ENCODE data around the gene GTPBP4. TPM values are rescaled to one million over a fixed set of nuclear protein-coding genes. Genes with fewer than 3 reads are reported as not detected.

GTPBP4 gene
- total RNA-seq, 4 donors from 2014 or later: 28.9 to 104 (median 40.0) TPM

DNA sequence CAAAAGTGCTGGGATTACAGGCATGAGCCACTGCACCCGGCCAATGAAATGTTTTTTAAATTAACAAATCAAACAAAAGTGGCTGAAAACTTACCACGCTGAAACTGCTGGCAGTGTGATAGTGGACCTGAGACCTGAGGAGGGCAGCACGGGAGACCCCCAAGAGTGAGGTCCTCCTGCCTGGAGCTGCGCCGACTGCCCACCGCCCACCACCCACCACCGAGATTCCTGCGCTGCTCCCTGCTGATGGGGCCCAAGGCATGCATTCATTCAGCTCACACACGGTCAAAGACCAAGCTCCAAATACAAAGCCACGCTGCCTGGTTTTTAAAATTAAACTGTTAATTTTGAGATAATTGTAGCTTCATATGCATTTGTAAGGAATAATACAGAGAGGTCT lies 40.4 kb upstream of the GTPBP4 start:
- TF ChIP-seq, protein P1, sequence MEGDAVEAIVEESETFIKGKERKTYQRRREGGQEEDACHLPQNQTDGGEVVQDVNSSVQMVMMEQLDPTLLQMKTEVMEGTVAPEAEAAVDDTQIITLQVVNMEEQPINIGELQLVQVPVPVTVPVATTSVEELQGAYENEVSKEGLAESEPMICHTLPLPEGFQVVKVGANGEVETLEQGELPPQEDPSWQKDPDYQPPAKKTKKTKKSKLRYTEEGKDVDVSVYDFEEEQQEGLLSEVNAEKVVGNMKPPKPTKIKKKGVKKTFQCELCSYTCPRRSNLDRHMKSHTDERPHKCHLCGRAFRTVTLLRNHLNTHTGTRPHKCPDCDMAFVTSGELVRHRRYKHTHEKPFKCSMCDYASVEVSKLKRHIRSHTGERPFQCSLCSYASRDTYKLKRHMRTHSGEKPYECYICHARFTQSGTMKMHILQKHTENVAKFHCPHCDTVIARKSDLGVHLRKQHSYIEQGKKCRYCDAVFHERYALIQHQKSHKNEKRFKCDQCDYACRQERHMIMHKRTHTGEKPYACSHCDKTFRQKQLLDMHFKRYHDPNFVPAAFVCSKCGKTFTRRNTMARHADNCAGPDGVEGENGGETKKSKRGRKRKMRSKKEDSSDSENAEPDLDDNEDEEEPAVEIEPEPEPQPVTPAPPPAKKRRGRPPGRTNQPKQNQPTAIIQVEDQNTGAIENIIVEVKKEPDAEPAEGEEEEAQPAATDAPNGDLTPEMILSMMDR (IDR thresholded peaks at IDR 0.05): no peak
- ATAC-seq (ENCODE audit: low FRiP score): no peak
- DNase-seq (ENCODE audit: low spot score): no peak

DNA sequence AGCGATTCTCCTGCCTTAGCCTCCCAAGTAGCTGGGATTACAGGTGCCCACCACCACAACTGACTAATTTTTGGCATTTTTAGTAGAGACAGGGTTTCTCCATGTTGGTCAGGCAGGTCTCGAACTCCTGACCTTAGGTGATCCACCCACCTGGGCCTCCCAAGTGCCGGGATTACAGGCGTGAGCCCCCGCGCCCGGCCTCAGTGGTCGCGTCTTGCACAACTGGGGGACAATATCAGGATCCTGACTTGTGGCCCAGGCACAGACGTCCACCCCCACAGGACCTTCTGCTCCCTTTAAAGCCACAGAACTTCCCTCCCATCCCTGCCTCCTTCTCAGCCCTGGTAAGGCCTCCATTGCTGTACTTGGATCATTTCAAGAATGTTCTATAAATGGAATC lies 39.9 kb upstream of the GTPBP4 start:
- DNase-seq (ENCODE audit: low spot score) (no peak), ATAC-seq (ENCODE audit: low FRiP score) (no peak)
- TF ChIP-seq, protein P1 (IDR thresholded peaks at IDR 0.05): no peak

DNA sequence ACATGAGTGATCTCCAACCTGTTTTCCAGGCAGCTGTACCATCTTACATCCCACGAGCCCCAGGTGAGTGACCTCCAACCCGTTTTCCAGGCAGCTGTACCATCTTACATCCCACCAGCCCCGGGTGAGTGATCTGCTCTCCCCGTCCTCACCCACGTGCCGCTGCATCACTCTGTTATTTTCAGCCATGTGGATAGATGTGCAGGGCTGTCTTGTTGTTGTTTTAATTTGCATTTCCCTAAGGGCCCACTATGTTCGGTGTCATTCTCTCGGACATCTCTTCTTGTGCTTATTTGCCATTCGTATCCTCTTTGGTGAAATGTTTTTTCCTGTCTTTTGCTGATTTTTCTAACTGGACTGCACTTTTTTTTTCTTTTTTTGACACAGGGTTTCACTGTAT lies 38.8 kb upstream of the GTPBP4 start:
- TF ChIP-seq, protein P1 (IDR thresholded peaks at IDR 0.05): no peak
- DNase-seq (ENCODE audit: low spot score) (no peak), ATAC-seq (ENCODE audit: low FRiP score) (no peak)

DNA sequence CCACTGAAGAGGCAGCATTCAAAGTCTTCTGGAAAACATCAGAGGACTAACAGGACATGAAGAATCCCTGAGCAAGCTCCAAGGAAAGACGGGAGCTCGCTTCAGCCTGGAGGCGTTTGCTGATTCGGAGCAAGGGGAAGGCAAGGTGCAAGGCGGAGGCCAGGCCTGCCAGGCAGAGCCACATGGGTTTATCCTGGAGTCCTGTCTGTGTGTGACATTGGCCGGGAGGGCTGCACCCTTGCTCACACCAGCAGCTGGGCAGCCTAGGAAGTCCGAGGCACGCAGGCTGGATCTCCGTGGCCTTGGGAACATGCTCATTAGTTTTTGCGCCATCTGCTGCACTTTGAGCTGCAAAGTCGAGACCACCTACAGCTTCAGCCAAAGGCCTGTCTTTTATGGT lies 34.4 kb upstream of the GTPBP4 start:
- TF ChIP-seq, protein P1 (IDR thresholded peaks at IDR 0.05): no peak
- DNase-seq (ENCODE audit: low spot score): no peak
- ATAC-seq (ENCODE audit: low FRiP score): no peak

DNA sequence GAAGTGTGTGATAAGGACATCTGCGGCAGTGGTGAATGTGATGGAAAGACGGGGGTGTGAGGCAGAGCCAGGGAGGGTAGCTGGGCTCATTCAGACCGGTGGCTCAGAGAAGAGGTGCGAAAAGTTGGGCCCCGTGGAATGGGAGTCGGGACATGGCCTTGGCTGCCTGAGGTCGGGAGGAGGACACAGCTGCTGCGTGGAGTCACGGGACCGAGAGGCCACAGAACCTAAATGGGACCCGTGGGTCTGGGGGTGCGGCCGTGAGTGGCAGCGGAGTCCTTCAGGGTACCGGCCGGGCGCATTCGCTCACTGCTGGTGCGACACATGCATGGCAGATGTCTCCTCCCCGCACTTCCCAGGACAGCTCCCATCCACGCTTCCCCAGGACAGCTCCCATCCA lies 33.8 kb upstream of the GTPBP4 start:
- TF ChIP-seq, protein P1 (IDR thresholded peaks at IDR 0.05): no peak
- DNase-seq (ENCODE audit: low spot score) (no peak), ATAC-seq (ENCODE audit: low FRiP score) (no peak)

DNA sequence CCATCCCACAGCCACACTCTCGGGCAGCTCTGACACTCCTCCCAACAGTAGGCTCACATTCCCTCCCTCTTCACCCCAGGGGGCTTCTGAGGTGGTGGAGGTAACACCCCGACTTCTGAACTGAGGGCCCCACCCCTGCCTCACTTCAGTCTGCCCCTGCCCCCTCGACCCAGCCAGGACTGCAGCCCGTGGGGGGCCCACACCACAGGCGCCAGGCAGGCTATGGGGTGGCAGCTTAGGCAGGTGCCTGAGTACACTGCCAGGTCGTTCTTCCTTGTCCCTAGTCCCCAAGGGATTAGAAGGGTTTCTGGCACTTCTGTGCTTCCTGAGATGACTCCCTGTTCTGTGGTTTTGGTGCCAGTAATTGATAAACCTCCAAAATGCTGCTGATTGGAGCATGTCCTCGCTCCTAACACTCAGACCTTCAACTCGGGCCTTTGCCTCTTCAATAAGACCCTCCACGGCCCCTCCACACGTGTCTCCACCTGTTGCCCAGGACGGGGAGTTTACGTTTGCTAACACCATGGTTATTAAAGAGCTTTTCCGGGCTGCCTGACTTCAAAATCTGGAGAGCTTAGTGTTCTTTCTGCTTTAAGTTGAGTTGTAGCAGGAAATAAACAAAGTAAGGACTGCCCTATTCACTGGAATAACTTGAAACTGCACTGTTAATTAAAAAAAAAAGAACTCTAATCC lies 33.0 kb upstream of the GTPBP4 start:
- TF ChIP-seq, protein P1 (IDR thresholded peaks at IDR 0.05): no peak
- ATAC-seq (ENCODE audit: low FRiP score): no peak

DNA sequence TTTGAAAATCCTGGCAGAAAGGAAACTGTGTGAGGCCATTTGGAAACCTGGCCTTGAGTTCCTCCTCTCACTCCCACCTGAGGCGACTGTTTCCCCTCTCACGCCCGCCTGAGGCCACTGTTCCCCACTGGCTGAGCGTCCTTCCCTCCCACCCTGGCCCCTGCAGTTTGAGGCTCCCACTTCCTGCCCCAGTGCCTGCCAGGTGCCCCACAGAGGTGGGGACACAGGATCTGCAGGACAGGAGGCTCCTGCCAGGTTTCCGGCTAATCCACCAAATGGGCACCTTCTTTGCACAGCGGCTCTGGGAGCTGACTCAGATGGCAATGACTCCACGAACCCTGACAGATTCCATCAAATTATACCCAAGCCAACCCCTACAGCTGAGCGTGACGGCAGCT lies 32.4 kb upstream of the GTPBP4 start:
- ATAC-seq (ENCODE audit: low FRiP score): no peak
- TF ChIP-seq, protein P1 (IDR thresholded peaks at IDR 0.05): no peak
- no peak for DNase-seq (ENCODE audit: low spot score)

More for the DNA sequence above, 33.0 kb upstream of the GTPBP4 start:
- no peak for DNase-seq (ENCODE audit: low spot score)
